GM12891 (cell line): ENCODE results near the gene GPR17.

ENCODE experiments used
- POLR2A ChIP-seq: IDR thresholded peaks from 2 replicates; pipeline ENCODE4 v1.6.1; 2011; ENCODE audit warnings: low read depth, low read length, control low read depth
- POLR2AphosphoS5 ChIP-seq: IDR thresholded peaks from 2 replicates; pipeline ENCODE4 v1.6.1; 2011; ENCODE audit warnings: low read depth, low read length, control low read depth
- TAF1 ChIP-seq: IDR thresholded peaks from 2 replicates; pipeline ENCODE4 v1.6.1; 2011; ENCODE audit warnings: low read depth, low read length, control low read depth

DNA sequence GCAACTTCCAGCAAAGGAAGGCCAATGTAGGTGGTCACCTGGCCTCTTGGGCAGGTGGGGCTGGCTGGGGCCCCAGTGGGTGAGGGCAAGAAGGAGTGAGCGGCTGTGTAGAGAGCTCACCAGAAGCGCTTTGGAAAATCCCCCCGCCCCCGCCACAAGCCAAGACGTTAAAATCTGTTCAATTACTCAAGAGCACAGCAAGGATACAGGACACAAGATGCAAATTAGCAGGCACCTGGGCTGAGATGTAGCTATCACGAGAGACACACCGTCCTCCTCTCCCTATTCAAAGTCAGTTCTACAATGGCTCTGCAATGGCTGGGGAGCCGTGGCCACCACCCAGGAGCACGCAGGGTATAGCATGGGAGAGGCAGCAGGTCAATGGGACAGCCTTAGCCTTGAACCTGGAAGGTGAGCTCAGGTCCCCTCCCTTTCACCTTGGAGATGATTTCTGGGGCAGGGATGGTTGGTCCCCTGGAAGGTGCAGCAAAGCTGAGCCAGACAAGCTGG lies 38.5 kb upstream of the GPR17 start:
- no peak for TF ChIP-seq POLR2A
- no peak for TF ChIP-seq POLR2AphosphoS5
- no peak for TF ChIP-seq TAF1
